ENCODE data around the gene GREB1L.

Gene GREB1L

DNA sequence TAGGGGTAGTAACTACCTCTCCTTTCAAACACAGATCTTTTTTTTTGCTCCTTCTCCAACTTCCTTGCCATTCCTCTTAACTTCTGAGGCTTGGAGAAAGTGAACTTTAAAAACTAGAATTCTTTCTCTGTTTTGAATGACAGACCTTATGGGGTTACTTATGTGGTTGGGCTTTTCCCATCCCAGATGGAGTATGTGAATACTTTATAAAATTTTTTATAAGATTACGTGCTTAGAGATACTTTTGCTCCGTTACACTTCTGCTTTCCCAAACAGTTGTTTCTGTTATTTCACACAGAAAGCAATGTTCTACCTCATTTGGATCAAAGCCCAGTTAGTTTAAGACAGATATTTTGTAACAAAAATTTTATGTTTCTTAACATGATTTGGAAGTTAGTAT is 20.2 kb downstream of the GREB1L start:
- no peak overlapping the region for H3K27ac ChIP-seq (ENCODE audit: low read depth, low read length)
- H3K36me3 ChIP-seq (ENCODE audit: control insufficient read depth in 1 of 2, insufficient read depth in 2 of 2, low read length in 2 of 2), result no peaks in the 10 kb centered on the region

GRCh38 chr18:21262979-21263378 is 20.9 kb downstream of the GREB1L start:
- Histone ChIP-seq H3K9me3 (ENCODE audit: control insufficient read depth in 1 of 2, low read length in 2 of 2) (no peaks in the 10 kb centered on the region), H3K4me1 (ENCODE audit: control insufficient read depth in 1 of 2, insufficient read depth in 2 of 2, low read length in 2 of 2) (peaks cover 0 to 4% of the 10 kb centered on the region in 2 donors), H3K27ac (ENCODE audit: low read depth, low read length) (no peak overlapping the region), H3K9ac (ENCODE audit: low read depth in 1 of 2, low read length in 2 of 2) (no peak overlapping the region), H3K36me3 (ENCODE audit: control insufficient read depth in 1 of 2, insufficient read depth in 2 of 2, low read length in 2 of 2) (no peaks in the 10 kb centered on the region), H3K27me3 (ENCODE audit: control insufficient read depth in 1 of 2, insufficient read depth in 2 of 2, low read length in 2 of 2) (no peaks in the 10 kb centered on the region), H3K4me3 (ENCODE audit: low read depth in 1 of 2, low read length in 2 of 2) (no peak overlapping the region)

More for the DNA sequence above, 20.2 kb downstream of the GREB1L start:
- Histone ChIP-seq H3K27me3 (ENCODE audit: control insufficient read depth in 1 of 2, insufficient read depth in 2 of 2, low read length in 2 of 2) (no peaks in the 10 kb centered on the region), H3K9ac (ENCODE audit: low read depth in 1 of 2, low read length in 2 of 2) (no peak overlapping the region), H3K4me1 (ENCODE audit: control insufficient read depth in 1 of 2, insufficient read depth in 2 of 2, low read length in 2 of 2) (no peaks in the 10 kb centered on the region), H3K9me3 (ENCODE audit: control insufficient read depth in 1 of 2, low read length in 2 of 2) (no peaks in the 10 kb centered on the region), H3K4me3 (ENCODE audit: low read depth in 1 of 2, low read length in 2 of 2) (no peak overlapping the region)

GRCh38 chr18:21264651-21265050 is 22.6 kb downstream of the GREB1L start:
- H3K27ac ChIP-seq (ENCODE audit: low read depth, low read length), result no peak overlapping the region
- H3K27me3 ChIP-seq (ENCODE audit: control insufficient read depth in 1 of 2, insufficient read depth in 2 of 2, low read length in 2 of 2), result no peaks in the 10 kb centered on the region
- no peaks in the 10 kb centered on the region for H3K36me3 ChIP-seq (ENCODE audit: control insufficient read depth in 1 of 2, insufficient read depth in 2 of 2, low read length in 2 of 2)
- peaks cover 0 to 4% of the 10 kb centered on the region in 2 donors for H3K4me1 ChIP-seq (ENCODE audit: control insufficient read depth in 1 of 2, insufficient read depth in 2 of 2, low read length in 2 of 2)
- no peak overlapping the region for H3K9ac ChIP-seq (ENCODE audit: low read depth in 1 of 2, low read length in 2 of 2)
- no peaks in the 10 kb centered on the region for H3K9me3 ChIP-seq (ENCODE audit: control insufficient read depth in 1 of 2, low read length in 2 of 2)
- H3K4me3 ChIP-seq (ENCODE audit: low read depth in 1 of 2, low read length in 2 of 2), result no peak overlapping the region

DNA sequence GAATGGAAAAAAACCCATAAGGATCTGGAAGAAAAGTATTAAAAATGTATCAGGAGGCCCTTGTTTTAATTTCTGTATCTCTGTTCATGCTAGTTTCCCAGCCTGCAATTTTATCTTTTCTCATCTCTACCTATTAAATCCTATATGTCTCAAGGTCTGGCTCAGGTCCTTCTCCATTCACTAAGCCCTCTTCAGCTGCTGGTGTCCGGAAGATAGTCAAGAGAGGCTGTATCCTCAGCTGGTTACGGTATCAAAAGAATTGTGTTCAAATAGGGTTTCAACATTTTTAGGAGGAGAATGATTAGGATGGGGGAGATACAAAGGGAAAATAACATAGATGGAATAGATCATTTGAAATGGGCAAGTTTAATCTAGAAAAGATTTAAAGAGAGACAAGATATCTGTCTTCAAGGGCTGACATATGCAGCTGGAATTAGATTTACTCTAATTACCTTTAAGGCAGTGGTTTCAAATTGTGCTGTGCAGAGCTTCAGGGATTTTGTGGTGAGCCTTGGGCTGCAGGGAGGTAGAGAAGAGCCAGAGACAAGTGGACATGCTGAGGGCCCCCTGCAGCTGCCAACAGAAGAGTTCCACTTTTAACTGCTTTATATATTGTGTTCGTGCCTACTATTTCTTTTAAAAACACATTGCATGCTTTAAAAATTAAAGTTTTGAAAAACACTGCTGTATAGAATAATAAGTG is 24.1 kb downstream of the GREB1L start:
- Histone ChIP-seq H3K4me1 (ENCODE audit: control insufficient read depth in 1 of 2, insufficient read depth in 2 of 2, low read length in 2 of 2) (peaks cover 0 to 4% of the 10 kb centered on the region in 2 donors), H3K27ac (ENCODE audit: low read depth, low read length) (no peak overlapping the region), H3K27me3 (ENCODE audit: control insufficient read depth in 1 of 2, insufficient read depth in 2 of 2, low read length in 2 of 2) (no peaks in the 10 kb centered on the region), H3K9ac (ENCODE audit: low read depth in 1 of 2, low read length in 2 of 2) (no peak overlapping the region), H3K36me3 (ENCODE audit: control insufficient read depth in 1 of 2, insufficient read depth in 2 of 2, low read length in 2 of 2) (no peaks in the 10 kb centered on the region), H3K9me3 (ENCODE audit: control insufficient read depth in 1 of 2, low read length in 2 of 2) (no peaks in the 10 kb centered on the region), H3K4me3 (ENCODE audit: low read depth in 1 of 2, low read length in 2 of 2) (no peak overlapping the region)

GRCh38 chr18:21267400-21267799 is 25.4 kb downstream of the GREB1L start:
- H3K9me3 ChIP-seq (ENCODE audit: control insufficient read depth in 1 of 2, low read length in 2 of 2), result no peaks in the 10 kb centered on the region
- H3K27ac ChIP-seq (ENCODE audit: low read depth, low read length), result no peak overlapping the region
- no peak overlapping the region for H3K9ac ChIP-seq (ENCODE audit: low read depth in 1 of 2, low read length in 2 of 2)
- H3K4me3 ChIP-seq (ENCODE audit: low read depth in 1 of 2, low read length in 2 of 2), result no peak overlapping the region
- H3K36me3 ChIP-seq (ENCODE audit: control insufficient read depth in 1 of 2, insufficient read depth in 2 of 2, low read length in 2 of 2), result no peaks in the 10 kb centered on the region
- no peaks in the 10 kb centered on the region for H3K27me3 ChIP-seq (ENCODE audit: control insufficient read depth in 1 of 2, insufficient read depth in 2 of 2, low read length in 2 of 2)
- H3K4me1 ChIP-seq (ENCODE audit: control insufficient read depth in 1 of 2, insufficient read depth in 2 of 2, low read length in 2 of 2), result peaks cover 0 to 4% of the 10 kb centered on the region in 2 donors

DNA sequence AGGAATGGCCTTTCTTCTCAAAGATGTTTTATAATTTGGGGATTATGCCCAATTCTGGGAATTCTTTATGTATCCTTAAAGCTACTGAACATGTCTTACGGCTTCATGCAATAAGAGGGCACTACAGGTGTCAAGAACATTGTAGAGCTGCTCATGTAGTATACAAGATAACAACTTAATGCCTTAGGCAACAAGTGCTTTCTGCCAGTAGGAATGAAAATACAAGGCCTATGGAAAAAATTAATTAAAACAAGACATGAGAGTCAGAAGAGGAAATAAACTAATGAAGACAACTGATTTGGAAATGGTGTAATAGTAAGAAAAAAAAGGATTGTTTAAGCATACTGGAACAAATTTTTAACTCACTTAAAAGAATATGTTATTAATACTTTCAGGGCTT is 27.3 kb downstream of the GREB1L start:
- Histone ChIP-seq H3K9me3 (ENCODE audit: control insufficient read depth in 1 of 2, low read length in 2 of 2) (no peaks in the 10 kb centered on the region), H3K27ac (ENCODE audit: low read depth, low read length) (no peak overlapping the region), H3K27me3 (ENCODE audit: control insufficient read depth in 1 of 2, insufficient read depth in 2 of 2, low read length in 2 of 2) (no peaks in the 10 kb centered on the region), H3K4me3 (ENCODE audit: low read depth in 1 of 2, low read length in 2 of 2) (no peak overlapping the region), H3K9ac (ENCODE audit: low read depth in 1 of 2, low read length in 2 of 2) (no peak overlapping the region), H3K4me1 (ENCODE audit: control insufficient read depth in 1 of 2, insufficient read depth in 2 of 2, low read length in 2 of 2) (peaks cover 0 to 4% of the 10 kb centered on the region in 2 donors), H3K36me3 (ENCODE audit: control insufficient read depth in 1 of 2, insufficient read depth in 2 of 2, low read length in 2 of 2) (no peaks in the 10 kb centered on the region)

- H3K9me3 ChIP-seq (ENCODE audit: control insufficient read depth in 1 of 2, low read length in 2 of 2), result no peaks in the 10 kb centered on the region
- no peaks in the 10 kb centered on the region for H3K36me3 ChIP-seq (ENCODE audit: control insufficient read depth in 1 of 2, insufficient read depth in 2 of 2, low read length in 2 of 2)
- no peak overlapping the region for H3K9ac ChIP-seq (ENCODE audit: low read depth in 1 of 2, low read length in 2 of 2)
- no peak overlapping the region for H3K27ac ChIP-seq (ENCODE audit: low read depth, low read length)
- H3K4me3 ChIP-seq (ENCODE audit: low read depth in 1 of 2, low read length in 2 of 2), result no peak overlapping the region
- peaks cover 0 to 4% of the 10 kb centered on the region in 2 donors for H3K4me1 ChIP-seq (ENCODE audit: control insufficient read depth in 1 of 2, insufficient read depth in 2 of 2, low read length in 2 of 2)
- H3K27me3 ChIP-seq (ENCODE audit: control insufficient read depth in 1 of 2, insufficient read depth in 2 of 2, low read length in 2 of 2), result no peaks in the 10 kb centered on the region
These were observed 28.4 kb downstream of the GREB1L start for GRCh38 chr18:21270453-21270852.

DNA sequence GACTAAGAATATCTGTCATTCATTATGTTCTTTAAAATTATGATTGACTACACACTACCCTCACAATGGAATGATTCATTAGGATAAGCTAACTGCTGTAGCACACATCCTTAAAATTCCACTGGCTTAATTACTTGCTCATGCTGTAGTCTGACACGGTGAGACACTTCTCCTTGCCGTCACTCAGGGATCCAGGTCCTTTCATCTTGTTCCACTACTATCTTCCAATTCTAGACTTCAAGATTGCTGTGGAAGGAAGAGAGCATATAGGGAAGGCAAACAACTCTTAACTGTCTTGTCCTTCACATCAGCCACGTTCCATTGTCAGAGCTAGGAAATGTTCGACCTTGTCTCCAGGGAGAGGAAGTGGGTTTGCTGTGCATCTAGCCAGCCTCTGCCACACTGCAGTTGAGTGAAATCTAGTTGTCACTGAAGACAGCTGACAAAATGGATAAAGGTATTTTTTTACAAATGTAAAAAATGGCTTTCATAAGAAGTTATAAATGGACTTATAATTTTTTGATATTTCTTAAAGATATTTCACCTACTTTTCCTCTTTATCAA is 30.1 kb downstream of the GREB1L start:
- H3K9ac ChIP-seq (ENCODE audit: low read depth in 1 of 2, low read length in 2 of 2), result no peak overlapping the region
- H3K9me3 ChIP-seq (ENCODE audit: control insufficient read depth in 1 of 2, low read length in 2 of 2), result no peaks in the 10 kb centered on the region
- peaks cover 0 to 4% of the 10 kb centered on the region in 2 donors for H3K4me1 ChIP-seq (ENCODE audit: control insufficient read depth in 1 of 2, insufficient read depth in 2 of 2, low read length in 2 of 2)
- H3K27me3 ChIP-seq (ENCODE audit: control insufficient read depth in 1 of 2, insufficient read depth in 2 of 2, low read length in 2 of 2), result no peaks in the 10 kb centered on the region
- H3K27ac ChIP-seq (ENCODE audit: low read depth, low read length), result no peak overlapping the region
- H3K36me3 ChIP-seq (ENCODE audit: control insufficient read depth in 1 of 2, insufficient read depth in 2 of 2, low read length in 2 of 2), result no peaks in the 10 kb centered on the region
- H3K4me3 ChIP-seq (ENCODE audit: low read depth in 1 of 2, low read length in 2 of 2), result no peak overlapping the region

DNA sequence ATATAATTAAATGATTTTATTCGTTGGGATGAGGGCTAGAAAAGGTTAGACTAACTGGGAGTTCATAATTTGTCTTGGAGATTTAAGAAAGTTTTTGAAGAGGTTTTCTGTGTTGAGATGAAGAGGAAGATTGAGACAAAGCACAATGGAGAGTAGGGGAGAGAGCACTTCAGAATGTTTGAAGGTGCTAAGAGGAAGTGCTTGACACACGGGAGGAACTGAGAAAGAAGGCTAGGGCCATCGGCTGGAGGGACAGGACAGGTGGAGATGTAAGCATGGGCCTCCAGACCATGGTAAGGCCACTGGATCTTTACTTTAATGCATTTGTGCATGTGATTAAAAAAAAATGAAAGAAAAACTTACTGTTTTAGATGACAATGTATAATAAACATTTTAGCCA is 31.5 kb downstream of the GREB1L start:
- H3K9me3 ChIP-seq (ENCODE audit: control insufficient read depth in 1 of 2, low read length in 2 of 2), result no peaks in the 10 kb centered on the region
- no peak overlapping the region for H3K9ac ChIP-seq (ENCODE audit: low read depth in 1 of 2, low read length in 2 of 2)
- H3K4me1 ChIP-seq (ENCODE audit: control insufficient read depth in 1 of 2, insufficient read depth in 2 of 2, low read length in 2 of 2), result no peaks in the 10 kb centered on the region
- no peak overlapping the region for H3K4me3 ChIP-seq (ENCODE audit: low read depth in 1 of 2, low read length in 2 of 2)
- no peaks in the 10 kb centered on the region for H3K36me3 ChIP-seq (ENCODE audit: control insufficient read depth in 1 of 2, insufficient read depth in 2 of 2, low read length in 2 of 2)
- no peaks in the 10 kb centered on the region for H3K27me3 ChIP-seq (ENCODE audit: control insufficient read depth in 1 of 2, insufficient read depth in 2 of 2, low read length in 2 of 2)
- no peak overlapping the region for H3K27ac ChIP-seq (ENCODE audit: low read depth, low read length)

GRCh38 chr18:21275645-21276044 is 33.6 kb downstream of the GREB1L start:
- Histone ChIP-seq H3K4me3 (ENCODE audit: low read depth in 1 of 2, low read length in 2 of 2) (no peak overlapping the region), H3K9me3 (ENCODE audit: control insufficient read depth in 1 of 2, low read length in 2 of 2) (no peaks in the 10 kb centered on the region), H3K27me3 (ENCODE audit: control insufficient read depth in 1 of 2, insufficient read depth in 2 of 2, low read length in 2 of 2) (no peaks in the 10 kb centered on the region), H3K36me3 (ENCODE audit: control insufficient read depth in 1 of 2, insufficient read depth in 2 of 2, low read length in 2 of 2) (no peaks in the 10 kb centered on the region), H3K9ac (ENCODE audit: low read depth in 1 of 2, low read length in 2 of 2) (no peak overlapping the region), H3K27ac (ENCODE audit: low read depth, low read length) (no peak overlapping the region), H3K4me1 (ENCODE audit: control insufficient read depth in 1 of 2, insufficient read depth in 2 of 2, low read length in 2 of 2) (no peaks in the 10 kb centered on the region)
